ENCODE measurements around the gene SLC25A21. TPM values are rescaled to one million over a fixed set of nuclear protein-coding genes. Genes with fewer than 3 reads are reported as not detected.

SLC25A21 gene
- total and polyA plus RNA-seq, 8 donors, result 0.40 to 5.4 (median 1.3) TPM; not detected in 2

- WGBS, 5 donors, result 85 to 92% (median 91%) methylated on average over 5 of the region's 5 CpGs
Measured at GRCh38 chr14:36996857-36997590, 175.4 kb downstream of the SLC25A21 start.

GRCh38 chr14:36996133-36996856 is 176.1 kb downstream of the SLC25A21 start:
- H3K27me3 ChIP-seq, result no peaks in the 10 kb centered on the region
- intact Hi-C loops (cut with DNase I; ENCODE audit: low total_unique reads), result no loop called here
- WGBS, 5 donors, result 60 to 73% (median 62%) methylated on average over 4 of the region's 4 CpGs
- TF ChIP-seq CTCF (IDR thresholded peaks at IDR 0.05), result no peak
- TF ChIP-seq EP300 (IDR thresholded peaks at IDR 0.05), result no peak
- TF ChIP-seq POLR2A (IDR thresholded peaks at IDR 0.05), result no peak
- no peak for TF ChIP-seq POLR2AphosphoS5 (IDR thresholded peaks at IDR 0.05)
- no peaks in the 10 kb centered on the region for H3K9me3 ChIP-seq
- H3K4me3 ChIP-seq, result no peak overlapping the region
- no peak overlapping the region for H3K27ac ChIP-seq
- H3K4me1 ChIP-seq, result no peaks in the 10 kb centered on the region
- no peaks in the 10 kb centered on the region for H3K36me3 ChIP-seq
- DNase-seq, result no peak

More at GRCh38 chr14:36996857-36997590, 175.4 kb downstream of the SLC25A21 start:
- Histone ChIP-seq H3K27me3 (no peaks in the 10 kb centered on the region), H3K9me3 (no peaks in the 10 kb centered on the region), H3K4me3 (no peak overlapping the region), H3K27ac (no peak overlapping the region), H3K4me1 (no peaks in the 10 kb centered on the region), H3K36me3 (no peaks in the 10 kb centered on the region)
- DNase-seq, result no peak
- intact Hi-C loops (cut with DNase I; ENCODE audit: low total_unique reads), result no loop called here
- TF ChIP-seq EP300 (IDR thresholded peaks at IDR 0.05), result no peak
- TF ChIP-seq POLR2AphosphoS5 (IDR thresholded peaks at IDR 0.05), result no peak
- no peak for TF ChIP-seq CTCF (IDR thresholded peaks at IDR 0.05)
- TF ChIP-seq POLR2A (IDR thresholded peaks at IDR 0.05), result no peak

- TF ChIP-seq EP300 (IDR thresholded peaks at IDR 0.05), result no peak
- TF ChIP-seq CTCF (IDR thresholded peaks at IDR 0.05), result no peak
- TF ChIP-seq POLR2A (IDR thresholded peaks at IDR 0.05), result no peak
- no peak for TF ChIP-seq POLR2AphosphoS5 (IDR thresholded peaks at IDR 0.05)
- H3K9me3 ChIP-seq, result no peaks in the 10 kb centered on the region
- H3K27me3 ChIP-seq, result no peaks in the 10 kb centered on the region
- no peak overlapping the region for H3K27ac ChIP-seq
- H3K4me3 ChIP-seq, result no peak overlapping the region
- WGBS, 5 donors, result 79 to 85% (median 81%) methylated on average over 3 of the region's 3 CpGs
- H3K4me1 ChIP-seq, result no peaks in the 10 kb centered on the region
- intact Hi-C loops (cut with DNase I; ENCODE audit: low total_unique reads), result no loop called here
- no peak for DNase-seq
- no peaks in the 10 kb centered on the region for H3K36me3 ChIP-seq
Measured at GRCh38 chr14:36989806-36990205, 182.6 kb downstream of the SLC25A21 start.

- WGBS, 5 donors, result 93 to 100% (median 96%) methylated on average over 1 of the region's 1 CpG
- no peaks in the 10 kb centered on the region for H3K27me3 ChIP-seq
- intact Hi-C loops (cut with DNase I; ENCODE audit: low total_unique reads), result no loop called here
Measured at GRCh38 chr14:36988989-36989388, 183.4 kb downstream of the SLC25A21 start.

More at GRCh38 chr14:36988989-36989388, 183.4 kb downstream of the SLC25A21 start:
- Histone ChIP-seq H3K36me3 (no peaks in the 10 kb centered on the region), H3K27ac (no peak overlapping the region), H3K9me3 (no peaks in the 10 kb centered on the region), H3K4me3 (no peak overlapping the region), H3K4me1 (no peaks in the 10 kb centered on the region)
- TF ChIP-seq EP300 (IDR thresholded peaks at IDR 0.05) (no peak), CTCF (IDR thresholded peaks at IDR 0.05) (no peak), POLR2AphosphoS5 (IDR thresholded peaks at IDR 0.05) (no peak), POLR2A (IDR thresholded peaks at IDR 0.05) (no peak)
- no peak for DNase-seq

All from stomach (tissue), 9 donors.